ENCODE data around the gene ADGRE3.
"Not testable (repeated sequence)": the region's sequence is repeated elsewhere in the genome, so short reads cannot be mapped to it uniquely, and the experiment has no call there.

Gene ADGRE3

GRCh38 chr19:14603990-14604387 lies 70.7 kb downstream of the ADGRE3 start:
- DNase-seq (ENCODE audit: extremely low read depth in 1 of 2, low read depth in 1 of 2), result no peak

- DNase-seq (ENCODE audit: extremely low read depth in 1 of 2, low read depth in 1 of 2), result no peak
These were observed 75.0 kb downstream of the ADGRE3 start for GRCh38 chr19:14599548-14600147.

GRCh38 chr19:14595558-14595957 lies 79.1 kb downstream of the ADGRE3 start:
- no peak for DNase-seq (ENCODE audit: extremely low read depth in 1 of 2, low read depth in 1 of 2)

- DNase-seq (ENCODE audit: extremely low read depth in 1 of 2, low read depth in 1 of 2), result not testable (repeated sequence)
These were observed 85.2 kb downstream of the ADGRE3 start for GRCh38 chr19:14589433-14589832.

GRCh38 chr19:14585187-14585586 lies 89.5 kb downstream of the ADGRE3 start:
- peak; percentile 16 to 60 for DNase-seq (ENCODE audit: extremely low read depth in 1 of 2, low read depth in 1 of 2)

GRCh38 chr19:14584372-14584771 lies 90.3 kb downstream of the ADGRE3 start:
- not testable (repeated sequence) for DNase-seq (ENCODE audit: extremely low read depth in 1 of 2, low read depth in 1 of 2)

- no peak for DNase-seq (ENCODE audit: extremely low read depth in 1 of 2, low read depth in 1 of 2)
These were observed 91.7 kb downstream of the ADGRE3 start, which contains the start of gene CLEC17A for GRCh38 chr19:14582894-14583340. TSS of gene CLEC17A (plus strand) at chr19:14583084. CDS start at chr19:14583161, 77 bp downstream.

GRCh38 chr19:14580623-14581237 lies 93.9 kb downstream of the ADGRE3 start:
- peak in 1 of 2 donors; percentile 52 for DNase-seq (ENCODE audit: extremely low read depth in 1 of 2, low read depth in 1 of 2)

GRCh38 chr19:14577885-14578427 lies 96.7 kb downstream of the ADGRE3 start:
- DNase-seq (ENCODE audit: extremely low read depth in 1 of 2, low read depth in 1 of 2), result no peak

GRCh38 chr19:14577264-14577663 lies 97.4 kb downstream of the ADGRE3 start:
- DNase-seq (ENCODE audit: extremely low read depth in 1 of 2, low read depth in 1 of 2), result no peak

GRCh38 chr19:14576363-14576762 lies 98.3 kb downstream of the ADGRE3 start:
- DNase-seq (ENCODE audit: extremely low read depth in 1 of 2, low read depth in 1 of 2), result no peak

- DNase-seq (ENCODE audit: extremely low read depth in 1 of 2, low read depth in 1 of 2), result no peak
These were observed 99.1 kb downstream of the ADGRE3 start for GRCh38 chr19:14575428-14575980.

GRCh38 chr19:14571695-14572490 lies 102.8 kb downstream of the ADGRE3 start, which contains the start of gene NDUFB7:
TSS of gene NDUFB7 (minus strand) at chr19:14572066. CDS start at chr19:14572000, 66 bp downstream.
- DNase-seq (ENCODE audit: extremely low read depth in 1 of 2, low read depth in 1 of 2), result peak; percentile 86 to 89

- DNase-seq (ENCODE audit: extremely low read depth in 1 of 2, low read depth in 1 of 2), result no peak
These were observed 103.6 kb downstream of the ADGRE3 start for GRCh38 chr19:14570864-14571527.
